H1 (cell line): Measurements from ENCODE around the gene POLR2A. TPM values are rescaled to one million over a fixed set of nuclear protein-coding genes. Genes with fewer than 3 reads are reported as not detected.

Experiments used
- CTCF ChIA-PET: fragments of 300-600 bp; sonication (Branson Sonifier 250); formaldehyde crosslinking; loops from one replicate; lab custom pipeline; 2021; ENCODE audit not compliant: partially characterized antibody; lab: Charles Lee
- POLR2A ChIA-PET: fragments of 300-600 bp; sonication (Branson Sonifier 250); formaldehyde crosslinking; loops from one replicate; lab custom pipeline; 2021; ENCODE audit warnings: inconsistent platforms; ENCODE audit not compliant: partially characterized antibody; lab: Charles Lee
- DNase-seq, 2 experiments: peaks; one replicate each; pipeline versions ENCODE4 v3.0.0 to v3.0.0-alpha.2; 2010 to 2022; ENCODE audit warnings: low spot score in 2 of 2, low read depth in 1 of 2, mixed read lengths in 1 of 2
- FAIRE-seq: peaks from 2 replicates; lab custom pipeline; 2011; peaks lifted over from hg19 to GRCh38; lab: Jason Lieb, UNC
- H2AFZ ChIP-seq: 2 replicates; pipeline ENCODE4 v1.8.1; 2012; ENCODE audit warnings: low read length, inconsistent platforms
- H2AK5ac ChIP-seq: 2 replicates; pipeline ENCODE4 v1.6.1; 2013; ENCODE audit warnings: low read depth, low read length
- H2BK120ac ChIP-seq: replicated peaks from 2 replicates; pipeline ENCODE3; 2013; ENCODE audit warnings: low read depth, low read length, inconsistent platforms
- H2BK12ac ChIP-seq: 2 replicates; pipeline ENCODE4 v1.6.1; 2013; ENCODE audit warnings: low read depth, low read length
- H2BK15ac ChIP-seq: 2 replicates; pipeline ENCODE4 v1.6.1; 2013; ENCODE audit warnings: low read length
- H2BK20ac ChIP-seq: 2 replicates; pipeline ENCODE4 v1.6.1; 2013; ENCODE audit warnings: low read length
- H2BK5ac ChIP-seq: 2 replicates; pipeline ENCODE4 v1.6.1; 2013; ENCODE audit warnings: low read depth, low read length
- H3K14ac ChIP-seq: 2 replicates; pipeline ENCODE4 v1.6.1; 2013; ENCODE audit warnings: inconsistent platforms; ENCODE audit not compliant: insufficient read length
- H3K18ac ChIP-seq: 2 replicates; pipeline ENCODE4 v1.6.1; 2013; ENCODE audit warnings: low read length; ENCODE audit errors: extremely low read depth
- H3K23ac ChIP-seq: 2 replicates; pipeline ENCODE4 v1.6.1; 2013; ENCODE audit warnings: inconsistent platforms; ENCODE audit not compliant: insufficient read length
- H3K23me2 ChIP-seq: 2 replicates; pipeline ENCODE4 v1.6.1; 2013; ENCODE audit warnings: low read depth, low read length
- H3K27ac ChIP-seq: 2 replicates; pipeline ENCODE4 v1.6.1; 2011; ENCODE audit warnings: low read depth, low read length, inconsistent platforms
- H3K27me3 ChIP-seq, 4 experiments: replicated peaks in 1 of 4; 1 replicate in 1 of 4; 2 replicates in 3 of 4; pipeline versions ENCODE4 v1.6.1 to v1.8.1; 2011 to 2013; ENCODE audit warnings: low read length in 3 of 4, mild to moderate bottlenecking in 3 of 4, inconsistent platforms in 2 of 4, mixed read lengths in 2 of 4, moderate library complexity in 1 of 4; ENCODE audit not compliant: control insufficient read depth in 3 of 4, insufficient read depth in 3 of 4; ENCODE audit errors: extremely low read depth in 1 of 4
- H3K36me3 ChIP-seq, 4 experiments: 2 replicates each; pipeline versions ENCODE4 v1.6.1 to v1.8.1; 2011 to 2013; ENCODE audit warnings: mild to moderate bottlenecking in 4 of 4, low read length in 3 of 4, moderate library complexity in 2 of 4, control low read depth in 1 of 4, inconsistent platforms in 1 of 4; ENCODE audit not compliant: insufficient read depth in 4 of 4, control insufficient read depth in 2 of 4
- H3K4ac ChIP-seq: replicated peaks from 2 replicates; pipeline ENCODE3; 2013; ENCODE audit warnings: low read length, low read depth, mixed read lengths, inconsistent platforms; ENCODE audit not compliant: insufficient read length
- H3K4me1 ChIP-seq, 4 experiments: replicated peaks in 1 of 4; 1 replicate in 1 of 4; 2 replicates in 3 of 4; pipeline versions ENCODE4 v1.6.1 to v1.8.1; 2011 to 2013; ENCODE audit warnings: low read length in 3 of 4, inconsistent platforms in 2 of 4, mixed read lengths in 1 of 4; ENCODE audit not compliant: insufficient read depth in 4 of 4, control insufficient read depth in 3 of 4
- H3K4me2 ChIP-seq, 2 experiments: 2 replicates each; pipeline versions ENCODE4 v1.6.1 to v1.8.1; 2011 to 2013; ENCODE audit warnings: low read depth in 2 of 2, low read length in 2 of 2, control low read depth in 1 of 2, inconsistent platforms in 1 of 2, mild to moderate bottlenecking in 1 of 2; ENCODE audit not compliant: insufficient read depth in 1 of 2
- H3K4me3 ChIP-seq, 4 experiments: fragments of 200-600, 300-600 bp in 1 of 4; sonication (generic), shearing (Covaris generic), sonication (Bioruptor Twin) in 1 of 4; 2 replicates each; pipeline versions ENCODE4 v1.5.1 to v1.8.1; 2011 to 2016; ENCODE audit warnings: low read length in 4 of 4, low read depth in 3 of 4, control low read depth in 2 of 4, inconsistent platforms in 2 of 4, mild to moderate bottlenecking in 2 of 4, mixed read lengths in 1 of 4, moderate library complexity in 1 of 4; ENCODE audit not compliant: insufficient read depth in 2 of 4; ENCODE audit errors: extremely low read depth in 1 of 4
- H3K56ac ChIP-seq: replicated peaks from 2 replicates; pipeline ENCODE3; 2013; ENCODE audit warnings: low read depth, mild to moderate bottlenecking, mixed read lengths, low read length, inconsistent platforms; ENCODE audit not compliant: insufficient read length
- H3K79me1 ChIP-seq: 2 replicates; pipeline ENCODE4 v1.6.1; 2013; ENCODE audit warnings: low read depth, low read length, control low read depth
- H3K79me2 ChIP-seq, 2 experiments: 2 replicates each; pipeline versions ENCODE4 v1.6.1 to v1.8.1; 2012 to 2013; ENCODE audit warnings: low read length in 2 of 2, mild to moderate bottlenecking in 2 of 2, inconsistent platforms in 1 of 2; ENCODE audit not compliant: insufficient read depth in 2 of 2, control insufficient read depth in 1 of 2
- H3K9ac ChIP-seq, 4 experiments: replicated peaks in 1 of 4; 1 replicate in 1 of 4; 2 replicates in 3 of 4; pipeline versions ENCODE4 v1.6.1 to v1.8.1; 2011 to 2013; ENCODE audit warnings: low read depth in 3 of 4, low read length in 3 of 4, control low read depth in 2 of 4, mild to moderate bottlenecking in 2 of 4, moderate library complexity in 2 of 4, inconsistent platforms in 1 of 4; ENCODE audit errors: extremely low read depth in 1 of 4
- H3K9me3 ChIP-seq, 2 experiments: 2 replicates each; pipeline versions ENCODE4 v1.6.1 to v1.8.1; 2012 to 2013; ENCODE audit warnings: mild to moderate bottlenecking in 2 of 2, moderate library complexity in 2 of 2, control low read depth in 1 of 2, inconsistent platforms in 1 of 2, low read depth in 1 of 2, low read length in 1 of 2, mixed read lengths in 1 of 2; ENCODE audit not compliant: insufficient read depth in 2 of 2
- H4K20me1 ChIP-seq, 2 experiments: replicated peaks in 1 of 2; 2 replicates each; pipeline versions ENCODE3 to v1.8.1; 2011 to 2013; ENCODE audit warnings: inconsistent platforms in 2 of 2, low read length in 2 of 2, mild to moderate bottlenecking in 1 of 2; ENCODE audit not compliant: insufficient read depth in 2 of 2, control insufficient read depth in 1 of 2
- H4K5ac ChIP-seq: 2 replicates; pipeline ENCODE4 v1.6.1; 2013; ENCODE audit warnings: low read length, low read depth, mixed read lengths, inconsistent platforms; ENCODE audit not compliant: insufficient read length
- H4K8ac ChIP-seq: 2 replicates; pipeline ENCODE4 v1.8.0; 2013; ENCODE audit warnings: mild to moderate bottlenecking, moderate library complexity, low read length, inconsistent platforms; ENCODE audit not compliant: insufficient read depth; ENCODE audit errors: extremely low read depth
- H4K91ac ChIP-seq: replicated peaks from 2 replicates; pipeline ENCODE3; 2013; ENCODE audit warnings: low read length, mixed read lengths, inconsistent platforms; ENCODE audit not compliant: insufficient read length
- KDM5A ChIP-seq: fragments of 200-600 bp; IDR thresholded peaks from 2 replicates; pipeline ENCODE4 v1.7.1; 2012; ENCODE audit warnings: mild to moderate bottlenecking, low read length, inconsistent platforms, mixed read lengths
- MAFK ChIP-seq: IDR thresholded peaks from 2 replicates; pipeline ENCODE4 v1.6.1; 2012; ENCODE audit warnings: low read depth, mild to moderate bottlenecking, improper control_type of control experiment, low read length
- ZNF274 ChIP-seq: IDR thresholded peaks from 2 replicates; pipeline ENCODE4 v1.7.0; 2012; ENCODE audit warnings: low read length, borderline replicate concordance; ENCODE audit errors: extremely low read depth
- WGBS, 2 experiments: shearing (Covaris generic) in 1 of 2; methylation state at CpG; one replicate each; pipeline versions ENCODE4 v1.1.6 to v1.1.7; 2013 to 2015; ENCODE audit warnings: low lambda C conversion rate in 2 of 2, mixed read lengths in 2 of 2, inconsistent platforms in 1 of 2, low coverage in 1 of 2, missing lambda C conversion rate in 1 of 2; ENCODE audit not compliant: insufficient replicate concordance in 2 of 2, insufficient coverage in 1 of 2, insufficient read length in 1 of 2; ENCODE audit errors: extremely low coverage in 1 of 2, missing lambda C conversion rate in 1 of 2; 5-methylcytosine and 5-hydroxymethylcytosine counted together
- polyA plus RNA-seq, 7 experiments: library from polyadenylated mRNA; depleted of rRNA in 3 of 7; stranded (reverse) in 5 of 7; unstranded in 2 of 7; fragments of >200 nt in 5 of 7; fragments of 200-250 nt in 2 of 7; gene quantifications; 1 replicate in 5 of 7; 2 replicates in 1 of 7; 4 replicates in 1 of 7; pipeline versions ENCODE4 v1.2.1 to v1.2.3, GENCODE V29; 2011 to 2013; ENCODE audit warnings: missing spikeins in 2 of 7, mixed read lengths in 2 of 7
- total RNA-seq: library from RNA; stranded (reverse); fragmentation: NEBNext Ultra II Directional; extraction: Animal tissue kit (Norgen Biotek cat#: 25700); gene quantifications from 2 replicates; pipeline ENCODE4 v1.2.1, GENCODE V29; 2021

POLR2A gene
- total and polyA plus RNA-seq, 2 of the 8 experiments (the other 6 are each of a cell fraction or from before 2014, with no cell fraction given), result 26.8 to 150 TPM

DNA sequence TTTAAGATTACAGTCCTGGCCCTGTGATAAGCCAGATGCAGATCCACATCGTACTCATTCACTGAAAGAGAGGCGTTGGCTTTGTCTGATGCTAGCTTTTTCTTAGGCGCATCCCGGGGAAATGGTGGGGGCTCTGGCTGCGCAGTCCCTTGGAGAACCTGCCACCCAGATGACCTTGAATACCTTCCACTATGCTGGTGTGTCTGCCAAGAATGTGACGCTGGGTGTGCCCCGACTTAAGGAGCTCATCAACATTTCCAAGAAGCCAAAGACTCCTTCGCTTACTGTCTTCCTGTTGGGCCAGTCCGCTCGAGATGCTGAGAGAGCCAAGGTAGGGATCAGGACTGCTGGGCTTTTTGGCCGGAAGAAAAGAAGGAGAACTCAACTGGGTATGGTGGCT, 24.0 kb downstream of the POLR2A start:
- 94% methylated on average over 11 of the region's 11 CpGs; no CpG with 5 or more reads in 1 of the 2 experiments for WGBS, 2 experiments
- Histone ChIP-seq H3K14ac (no peak overlapping the region), H2BK20ac (no peak overlapping the region), H3K4ac (no peak overlapping the region), H3K27ac (no peak overlapping the region), H3K9me3 (no peaks in the 10 kb centered on the region; a peak in 1 of 4 replicates), H3K4me2 (no peak overlapping the region), H3K56ac (no peak overlapping the region), H2AK5ac (no peak overlapping the region), H3K18ac (no peak overlapping the region), H3K79me2 (no peaks in the 10 kb centered on the region), H4K5ac (no peak overlapping the region), H3K36me3 (peaks cover 34 to 90% (median 70%) of the 10 kb centered on the region in 4 experiments), H4K20me1 (peaks cover 0 to 10% of the 10 kb centered on the region in 2 experiments), H3K23me2 (peaks cover under 1% of the 10 kb centered on the region; the same call in 1 of the 2 replicates), H3K27me3 (no peaks in the 10 kb centered on the region), H3K9ac (no peak overlapping the region), H3K4me1 (no peaks in the 10 kb centered on the region), H4K8ac (no peak overlapping the region), H3K4me3 (no peak overlapping the region), H2BK15ac (no peak overlapping the region), H2BK12ac (no peak overlapping the region), H2AFZ (no peak overlapping the region), H3K79me1 (no peaks in the 10 kb centered on the region), H4K91ac (no peak overlapping the region), H2BK120ac (no peak overlapping the region), H2BK5ac (no peak overlapping the region), H3K23ac (no peak overlapping the region)
- no peak for DNase-seq
- TF ChIP-seq KDM5A, result no peak
- TF ChIP-seq MAFK, result no peak
- TF ChIP-seq ZNF274, result no peak
- FAIRE-seq, result no peak
- POLR2A ChIA-PET, result interaction anchor here (1.1 to 3.8 kb wide), 6 partner anchors 8 to 291 kb away, joined by 3 to 21 read pairs (median 8); partner anchors contain the start of genes POLR2A and SENP3
- CTCF ChIA-PET, result interaction anchor here (0.6 to 2.3 kb wide), 8 partner anchors 11 to 137 kb away, joined by 3 to 12 read pairs (median 3); partner anchors contain the start of genes SENP3 and TMEM102
